GM19023 (cell line): ENCODE data around the gene SLF1.
"Not testable (repeated sequence)": the region's sequence is repeated elsewhere in the genome, so short reads cannot be mapped to it uniquely, and the experiment has no call there.

ENCODE experiments used
- ATAC-seq: cut with Tn5 transposase; IDR thresholded peaks from one replicate; pipeline ENCODE4 v1.9.1; 2021; ENCODE audit warnings: mild to moderate bottlenecking, moderate library complexity; ENCODE audit not compliant: unreplicated experiment

The SLF1 gene

GRCh38 chr5:94618493-94619328 lies at the start of gene SLF1, which contains the start of gene KIAA0825:
Gene SLF1, plus strand, starts transcription at chr5:94618669. Its CDS starts 10,142 bp downstream, at chr5:94628811.
Gene KIAA0825, minus strand, starts transcription at chr5:94618604. Its CDS starts 81,478 bp downstream, at chr5:94537126.
- peak; percentile 97 for ATAC-seq

GRCh38 chr5:94571415-94571814 lies 47.1 kb upstream of the SLF1 start:
- no peak for ATAC-seq

GRCh38 chr5:94573349-94573748 lies 45.1 kb upstream of the SLF1 start:
- ATAC-seq: not testable (repeated sequence)

GRCh38 chr5:94575196-94575595 lies 43.3 kb upstream of the SLF1 start:
- no peak for ATAC-seq

GRCh38 chr5:94577466-94578245 lies 40.8 kb upstream of the SLF1 start:
- ATAC-seq: peak; percentile 79

- ATAC-seq: no peak
These were observed 23.1 kb upstream of the SLF1 start for GRCh38 chr5:94595281-94595840.

GRCh38 chr5:94613583-94613982 lies 4.9 kb upstream of the SLF1 start:
- no peak for ATAC-seq

- no peak for ATAC-seq
These were observed 4.2 kb upstream of the SLF1 start for GRCh38 chr5:94614156-94614805.

GRCh38 chr5:94615862-94616261 lies 2.6 kb upstream of the SLF1 start:
- no peak for ATAC-seq

GRCh38 chr5:94618029-94618492 lies 408 bp upstream of the SLF1 start:
- ATAC-seq: peak; percentile 32

GRCh38 chr5:94620256-94620655 lies 1.8 kb downstream of the SLF1 start:
- no peak for ATAC-seq

GRCh38 chr5:94621763-94622162 lies 3.3 kb downstream of the SLF1 start:
- no peak for ATAC-seq

GRCh38 chr5:94623011-94623410 lies 4.5 kb downstream of the SLF1 start:
- no peak for ATAC-seq

GRCh38 chr5:94623877-94624276 lies 5.4 kb downstream of the SLF1 start:
- no peak for ATAC-seq

- ATAC-seq: no peak
These were observed 8.7 kb downstream of the SLF1 start for GRCh38 chr5:94627191-94627590.

- peak; percentile 97 for ATAC-seq
These were observed 13.6 kb downstream of the SLF1 start for GRCh38 chr5:94632024-94632423.

GRCh38 chr5:94640176-94640575 lies 21.7 kb downstream of the SLF1 start:
- ATAC-seq: no peak

- no peak for ATAC-seq
These were observed 26.6 kb downstream of the SLF1 start for GRCh38 chr5:94645053-94645452.

GRCh38 chr5:94646758-94647157 lies 28.3 kb downstream of the SLF1 start:
- no peak for ATAC-seq

- ATAC-seq: no peak
These were observed 31.4 kb downstream of the SLF1 start for GRCh38 chr5:94649874-94650273.

- no peak for ATAC-seq
These were observed 39.8 kb downstream of the SLF1 start for GRCh38 chr5:94658272-94658671.
